ENCODE measurements around the gene UQCR10.

The UQCR10 gene

GRCh38 chr22:29767171-29768051, at the start of gene UQCR10:
UQCR10 (plus strand) TSS chr22:29767369; CDS start chr22:29767399, 30 bp downstream.
- peak; percentile 88 for DNase-seq

GRCh38 chr22:29717789-29718188, 49.4 kb upstream of the UQCR10 start:
- no peak for DNase-seq

- DNase-seq: no peak
These were observed 47.9 kb upstream of the UQCR10 start for GRCh38 chr22:29718949-29719898.

- no peak for DNase-seq
These were observed 47.1 kb upstream of the UQCR10 start, which contains the start of gene CABP7 for GRCh38 chr22:29719899-29720645. CABP7 (plus strand) TSS chr22:29720003; CDS start chr22:29720425, 422 bp downstream.

- DNase-seq: no peak
These were observed 46.3 kb upstream of the UQCR10 start for GRCh38 chr22:29720811-29721323.

GRCh38 chr22:29722151-29722550, 45.0 kb upstream of the UQCR10 start:
- no peak for DNase-seq

GRCh38 chr22:29722587-29722986, 44.6 kb upstream of the UQCR10 start:
- DNase-seq: no peak

- DNase-seq: no peak
These were observed 43.4 kb upstream of the UQCR10 start for GRCh38 chr22:29723766-29724165.

- no peak for DNase-seq
These were observed 42.3 kb upstream of the UQCR10 start for GRCh38 chr22:29724843-29725242.

GRCh38 chr22:29726106-29726505, 41.1 kb upstream of the UQCR10 start:
- DNase-seq: no peak

GRCh38 chr22:29726512-29727130, 40.5 kb upstream of the UQCR10 start:
- DNase-seq: no peak

GRCh38 chr22:29727131-29727523, 40.0 kb upstream of the UQCR10 start:
- no peak for DNase-seq

GRCh38 chr22:29729161-29729560, 38.0 kb upstream of the UQCR10 start:
- DNase-seq: no peak

GRCh38 chr22:29731058-29731850, 35.9 kb upstream of the UQCR10 start:
- DNase-seq: no peak

GRCh38 chr22:29732883-29733282, 34.3 kb upstream of the UQCR10 start:
- no peak for DNase-seq

GRCh38 chr22:29733362-29734201, 33.6 kb upstream of the UQCR10 start:
- DNase-seq: no peak

- no peak for DNase-seq
These were observed 32.8 kb upstream of the UQCR10 start for GRCh38 chr22:29734406-29734805.

GRCh38 chr22:29734838-29735237, 32.3 kb upstream of the UQCR10 start:
- no peak for DNase-seq

- no peak for DNase-seq
These were observed 31.8 kb upstream of the UQCR10 start for GRCh38 chr22:29735416-29735815.

All from activated CD4-positive, alpha-beta T cell treated with anti-CD3 and anti-CD28 coated beads for 1 hour (primary cell).